GM12878 (cell line): ENCODE results near the gene HOXD1. TPM values are rescaled to one million over a fixed set of nuclear protein-coding genes. Genes with fewer than 3 reads are reported as not detected.

Experiments used
- ATAC-seq: fragments of 200-7000 bp; cut with Tn5 transposase; 3 replicates; pipeline ENCODE4 v1.9.1; 2020; ENCODE audit warnings: mild to moderate bottlenecking, moderate library complexity
- BruUV-seq: library from RNA; stranded (reverse); fragments of 400-500 nt; replicated peaks from 2 replicates; lab custom pipeline; 2021; lab: Mats Ljungman, UMichigan
- CTCF ChIA-PET: fragments of 300-600 bp; sonication (Branson Sonifier 250); formaldehyde crosslinking; extraction: SDS; loops from one replicate; lab custom pipeline; 2021; ENCODE audit warnings: inconsistent platforms; lab: Yijun Ruan, JAX
- POLR2A ChIA-PET: fragments of 350-600 bp; formaldehyde crosslinking; extraction: SDS; loops from one replicate; lab custom pipeline; 2021; ENCODE audit warnings: inconsistent platforms; lab: Charles Lee
- RAD21 ChIA-PET: fragments of 300-600 bp; sonication (Branson Sonifier 250); formaldehyde crosslinking; loops from one replicate; lab custom pipeline; 2023; ENCODE audit warnings: antibody characterized with exemption; ENCODE audit not compliant: unreplicated experiment; lab: Charles Lee
- SMC1A ChIA-PET: fragments of 300-600 bp; sonication (Branson Sonifier 250); formaldehyde crosslinking; loops from one replicate; lab custom pipeline; 2023; ENCODE audit not compliant: unreplicated experiment, uncharacterized antibody; lab: Charles Lee
- DNase-seq: peaks from one replicate; pipeline ENCODE4 v3.0.0-alpha.2; 2011; ENCODE audit warnings: low read depth, low spot score
- FAIRE-seq: peaks from 3 replicates; lab custom pipeline; 2011; peaks lifted over from hg19 to GRCh38; lab: Jason Lieb, UNC
- H2AFZ ChIP-seq: 2 replicates; pipeline ENCODE4 v1.6.0; 2011; ENCODE audit warnings: low read depth, low read length, control low read depth; ENCODE audit not compliant: control insufficient read depth
- H3K27ac ChIP-seq: 2 replicates; pipeline ENCODE4 v1.5.1; 2011; ENCODE audit warnings: control low read depth; ENCODE audit not compliant: control insufficient read depth, insufficient read depth
- H3K27me3 ChIP-seq, 2 experiments: replicated peaks in 1 of 2; 2 replicates each; pipeline versions ENCODE4 v1.6.0 to v1.6.1; 2011; ENCODE audit warnings: low read length in 1 of 2; ENCODE audit not compliant: control insufficient read depth in 2 of 2, insufficient read depth in 2 of 2
- H3K36me3 ChIP-seq, 2 experiments: 2 replicates each; pipeline ENCODE4 v1.5.1; 2011; ENCODE audit warnings: low read length in 1 of 2; ENCODE audit not compliant: control insufficient read depth in 2 of 2, insufficient read depth in 2 of 2
- H3K4me1 ChIP-seq: 2 replicates; pipeline ENCODE4 v1.6.1; 2011; ENCODE audit warnings: mild to moderate bottlenecking, low read length, moderate library complexity, mixed read lengths; ENCODE audit not compliant: control insufficient read depth, insufficient read depth
- H3K4me2 ChIP-seq: 2 replicates; pipeline ENCODE4 v1.6.0; 2011; ENCODE audit warnings: control low read depth; ENCODE audit not compliant: control insufficient read depth, insufficient read depth
- H3K4me3 ChIP-seq: fragments of 200-600 bp; sonication (generic); 2 replicates; pipeline ENCODE4 v1.5.1; 2016
- H3K79me2 ChIP-seq: 2 replicates; pipeline ENCODE4 v1.6.0; 2011; ENCODE audit warnings: low read length; ENCODE audit not compliant: control insufficient read depth, insufficient read depth
- H3K9ac ChIP-seq: 2 replicates; pipeline ENCODE4 v1.8.0; 2011; ENCODE audit warnings: low read length, control low read depth, mixed read lengths; ENCODE audit not compliant: control insufficient read depth, insufficient read depth
- H3K9me3 ChIP-seq: replicated peaks from 3 replicates; pipeline ENCODE4 v1.5.1; 2011; ENCODE audit warnings: mild to moderate bottlenecking, low read length; ENCODE audit not compliant: control insufficient read depth, insufficient read depth
- H4K20me1 ChIP-seq: 2 replicates; pipeline ENCODE4 v1.6.0; 2011; ENCODE audit not compliant: control insufficient read depth, insufficient read depth
- GABPA ChIP-seq: IDR thresholded peaks from 2 replicates; pipeline ENCODE4 v1.6.1; 2014; ENCODE audit warnings: antibody characterized with exemption, low read depth, mild to moderate bottlenecking, inconsistent platforms
- HDAC6 ChIP-seq: fragments of 200-600 bp; sonication (generic); IDR thresholded peaks from one replicate; pipeline ENCODE4 v1.8.0; 2017; ENCODE audit warnings: antibody characterized with exemption; ENCODE audit not compliant: unreplicated experiment
- IRF4 ChIP-seq: IDR thresholded peaks from 2 replicates; pipeline ENCODE4 v1.6.1; 2011; ENCODE audit warnings: low read depth, low read length
- KLF5 ChIP-seq: fragments of 450-650 bp; IDR thresholded peaks from 2 replicates; pipeline ENCODE4 v1.6.1; 2014; ENCODE audit warnings: mild to moderate bottlenecking; ENCODE audit not compliant: partially characterized antibody
- MTA2 ChIP-seq: fragments of 450-650 bp; IDR thresholded peaks from 2 replicates; pipeline ENCODE4 v1.6.1; 2016; ENCODE audit warnings: low read depth, mild to moderate bottlenecking, moderate library complexity
- MXI1 ChIP-seq: fragments of 150-350 bp; IDR thresholded peaks from 2 replicates; pipeline ENCODE4 v1.6.1; 2011; ENCODE audit warnings: low read depth, mild to moderate bottlenecking, inconsistent platforms, low read length, improper control_type of control experiment
- NFIC ChIP-seq: IDR thresholded peaks from 2 replicates; pipeline ENCODE4 v1.6.1; 2012; ENCODE audit warnings: low read depth, mild to moderate bottlenecking, inconsistent platforms, low read length, moderate library complexity
- NFXL1 ChIP-seq: fragments of 450-650 bp; IDR thresholded peaks from 2 replicates; pipeline ENCODE4 v1.6.1; 2017; ENCODE audit warnings: antibody characterized with exemption, mild to moderate bottlenecking, borderline replicate concordance
- SMARCA5 ChIP-seq: fragments of 450-650 bp; IDR thresholded peaks from 2 replicates; pipeline ENCODE4 v1.6.1; 2017; ENCODE audit warnings: mild to moderate bottlenecking
- ZNF622 ChIP-seq: fragments of 450-650 bp; IDR thresholded peaks from 2 replicates; pipeline ENCODE4 v1.6.1; 2017; ENCODE audit warnings: mild to moderate bottlenecking, inconsistent platforms
- WGBS: methylation state at CpG from one replicate; pipeline ENCODE4 v1.1.6; 2016; ENCODE audit warnings: low lambda C conversion rate; ENCODE audit not compliant: insufficient replicate concordance, insufficient coverage; ENCODE audit errors: missing lambda C conversion rate; 5-methylcytosine and 5-hydroxymethylcytosine counted together
- in situ Hi-C: fragments of 300-500 bp; cut with MboI; formaldehyde crosslinking; loops from 9 replicates; pipeline ENCODE4 v1.14.3; 2018; ENCODE audit warnings: mixed read lengths
- intact Hi-C: fragments of 100-400 bp; cut with micrococcal nuclease; formaldehyde crosslinking; loops from one replicate; pipeline ENCODE4 v1.14.2; 2022; ENCODE audit not compliant: unreplicated experiment
- polyA plus RNA-seq, 11 experiments: library from polyadenylated mRNA; depleted of rRNA in 4 of 11; unstranded in 6 of 11; stranded (reverse) in 5 of 11; fragments of >200 nt; fragmentation: Nextera tagmentation in 4 of 11; fragmentation: Illumina TruSeq in 1 of 11; extraction: Ambion mirVana in 4 of 11; extraction: Trizol in 1 of 11; gene quantifications; 1 replicate in 1 of 11; 2 replicates in 10 of 11; pipeline versions ENCODE4 v1.2.1 to v1.2.3, GENCODE V29; 2011 to 2016; ENCODE audit warnings: inconsistent platforms in 2 of 11, missing spikeins in 2 of 11, low read depth in 1 of 11
- total RNA-seq, 4 experiments: library from RNA; depleted of rRNA in 3 of 4; stranded (reverse); fragments of >200 nt in 3 of 4; fragmentation: Illumina TruSeq in 1 of 4; extraction: Trizol in 1 of 4; gene quantifications; 2 replicates each; pipeline versions ENCODE4 v1.2.1 to v1.2.3, GENCODE V29; 2013 to 2021
- TF ChIP-seq, protein P1 (sequence below): IDR thresholded peaks from 2 replicates; pipeline ENCODE4 v1.6.1; 2012; ENCODE audit warnings: mild to moderate bottlenecking, low read depth, low read length
- TF ChIP-seq, protein P2 (sequence below): fragments of 450-650 bp; formaldehyde crosslinking; IDR thresholded peaks from 2 replicates; pipeline ENCODE4 v1.5.0; 2022; ENCODE audit warnings: mild to moderate bottlenecking, missing genetic modification characterization

HOXD1 gene
- total and polyA plus RNA-seq, 10 of the 15 experiments (the other 5 are each of a cell fraction or from before 2014, with no cell fraction given), result not detected

DNA sequence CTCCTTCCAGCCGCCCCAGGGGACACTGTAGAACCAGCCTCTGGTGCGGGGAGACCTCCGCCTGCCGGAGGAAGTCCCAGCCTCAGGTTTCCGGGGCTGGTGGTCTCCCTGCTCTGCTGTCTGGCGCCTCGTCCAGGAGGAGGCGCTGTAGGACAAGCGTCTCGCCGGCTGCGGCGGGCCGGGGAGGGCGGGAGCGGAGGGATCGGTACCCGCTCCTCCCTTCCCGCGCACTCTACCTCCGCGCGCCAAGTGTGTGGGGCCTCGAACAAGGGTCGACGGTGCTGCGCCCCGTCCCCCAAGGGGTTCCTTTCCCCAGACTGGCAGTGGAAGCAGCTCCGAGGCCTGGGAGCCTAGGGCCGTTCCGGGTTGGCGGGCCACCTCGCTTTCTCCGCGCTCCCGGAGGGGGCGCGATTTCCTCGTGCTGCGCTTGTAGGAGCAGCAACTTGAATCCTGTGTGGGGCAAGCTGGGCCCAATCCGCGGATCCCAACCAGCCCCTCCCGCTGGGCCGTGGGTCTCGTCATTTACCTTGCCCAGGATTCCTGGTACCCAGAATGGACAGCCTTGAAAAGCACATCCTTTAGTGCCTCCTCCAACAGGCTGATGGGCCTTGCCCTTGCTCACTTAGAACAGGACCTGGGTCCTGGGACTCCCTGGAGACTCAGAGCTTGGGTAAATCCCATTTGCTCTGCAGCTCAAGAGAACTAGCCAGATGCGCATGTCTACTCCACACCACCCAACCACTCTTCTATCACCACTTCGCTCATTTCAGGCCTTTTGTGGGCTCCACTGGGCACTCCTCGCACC lies 47.8 kb upstream of the HOXD1 start:
- ChIA-PET RAD21 (interaction anchor here (0.6 to 5.9 kb wide), 30 partner anchors 10 to 1008 kb away, joined by 3 to 103 read pairs (median 4); no protein-coding TSS in a partner anchor), SMC1A (interaction anchor here (0.6 to 5.3 kb wide), 28 partner anchors 10 to 1021 kb away, joined by 3 to 58 read pairs (median 3); no protein-coding TSS in a partner anchor), CTCF (interaction anchor here (0.6 to 8.6 kb wide), 46 partner anchors 9 to 1414 kb away, joined by 3 to 157 read pairs (median 4); no protein-coding TSS in a partner anchor), POLR2A (interaction anchor here (0.6 kb wide), 1 partner anchor 511 kb away, joined by 4 read pairs; no protein-coding TSS in a partner anchor)
- ATAC-seq, result peak; percentile 99
- H3K27ac ChIP-seq, result no peak overlapping the region
- peak; percentile 75 for FAIRE-seq
- no peaks in the 10 kb centered on the region for H4K20me1 ChIP-seq
- WGBS, result 21% methylated on average over 41 of the region's 48 CpGs
- DNase-seq, result peak; percentile 24
- H3K36me3 ChIP-seq, result no peaks in the 10 kb centered on the region
- H3K79me2 ChIP-seq, result no peaks in the 10 kb centered on the region
- no peaks in the 10 kb centered on the region for H3K4me1 ChIP-seq
- peak overlapping the region; percentile 26; the same call in 1 of the 2 replicates for H3K9ac ChIP-seq
- peak overlapping the region; percentile 88 for H2AFZ ChIP-seq
- peak overlapping the region; percentile 37; the same call in 1 of the 2 replicates for H3K4me3 ChIP-seq
- intact Hi-C loops (loop anchor here (1.0 to 5.0 kb wide), 6 partner anchors 242 to 1007 kb away; no protein-coding TSS in a partner anchor), in situ Hi-C loops (loop anchor here (5.0 to 25.0 kb wide), 3 partner anchors 317 to 1197 kb away; no protein-coding TSS in a partner anchor)
- H3K27me3 ChIP-seq, result peaks cover 0 to 11% of the 10 kb centered on the region in 2 experiments
- H3K9me3 ChIP-seq, result no peaks in the 10 kb centered on the region; the same call in 2 of the 3 replicates
- BruUV-seq, result no TSS peak
- peak overlapping the region; percentile 73 for H3K4me2 ChIP-seq
- TF ChIP-seq MTA2 (no peak), ZNF622 (no peak), MXI1 (no peak), KLF5 (no peak), NFXL1 (no peak), HDAC6 (no peak), SMARCA5 (peak; percentile 89), NFIC (no peak), IRF4 (no peak), GABPA (no peak)
- TF ChIP-seq, protein P1, sequence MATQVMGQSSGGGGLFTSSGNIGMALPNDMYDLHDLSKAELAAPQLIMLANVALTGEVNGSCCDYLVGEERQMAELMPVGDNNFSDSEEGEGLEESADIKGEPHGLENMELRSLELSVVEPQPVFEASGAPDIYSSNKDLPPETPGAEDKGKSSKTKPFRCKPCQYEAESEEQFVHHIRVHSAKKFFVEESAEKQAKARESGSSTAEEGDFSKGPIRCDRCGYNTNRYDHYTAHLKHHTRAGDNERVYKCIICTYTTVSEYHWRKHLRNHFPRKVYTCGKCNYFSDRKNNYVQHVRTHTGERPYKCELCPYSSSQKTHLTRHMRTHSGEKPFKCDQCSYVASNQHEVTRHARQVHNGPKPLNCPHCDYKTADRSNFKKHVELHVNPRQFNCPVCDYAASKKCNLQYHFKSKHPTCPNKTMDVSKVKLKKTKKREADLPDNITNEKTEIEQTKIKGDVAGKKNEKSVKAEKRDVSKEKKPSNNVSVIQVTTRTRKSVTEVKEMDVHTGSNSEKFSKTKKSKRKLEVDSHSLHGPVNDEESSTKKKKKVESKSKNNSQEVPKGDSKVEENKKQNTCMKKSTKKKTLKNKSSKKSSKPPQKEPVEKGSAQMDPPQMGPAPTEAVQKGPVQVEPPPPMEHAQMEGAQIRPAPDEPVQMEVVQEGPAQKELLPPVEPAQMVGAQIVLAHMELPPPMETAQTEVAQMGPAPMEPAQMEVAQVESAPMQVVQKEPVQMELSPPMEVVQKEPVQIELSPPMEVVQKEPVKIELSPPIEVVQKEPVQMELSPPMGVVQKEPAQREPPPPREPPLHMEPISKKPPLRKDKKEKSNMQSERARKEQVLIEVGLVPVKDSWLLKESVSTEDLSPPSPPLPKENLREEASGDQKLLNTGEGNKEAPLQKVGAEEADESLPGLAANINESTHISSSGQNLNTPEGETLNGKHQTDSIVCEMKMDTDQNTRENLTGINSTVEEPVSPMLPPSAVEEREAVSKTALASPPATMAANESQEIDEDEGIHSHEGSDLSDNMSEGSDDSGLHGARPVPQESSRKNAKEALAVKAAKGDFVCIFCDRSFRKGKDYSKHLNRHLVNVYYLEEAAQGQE, result no peak
- TF ChIP-seq, protein P2, sequence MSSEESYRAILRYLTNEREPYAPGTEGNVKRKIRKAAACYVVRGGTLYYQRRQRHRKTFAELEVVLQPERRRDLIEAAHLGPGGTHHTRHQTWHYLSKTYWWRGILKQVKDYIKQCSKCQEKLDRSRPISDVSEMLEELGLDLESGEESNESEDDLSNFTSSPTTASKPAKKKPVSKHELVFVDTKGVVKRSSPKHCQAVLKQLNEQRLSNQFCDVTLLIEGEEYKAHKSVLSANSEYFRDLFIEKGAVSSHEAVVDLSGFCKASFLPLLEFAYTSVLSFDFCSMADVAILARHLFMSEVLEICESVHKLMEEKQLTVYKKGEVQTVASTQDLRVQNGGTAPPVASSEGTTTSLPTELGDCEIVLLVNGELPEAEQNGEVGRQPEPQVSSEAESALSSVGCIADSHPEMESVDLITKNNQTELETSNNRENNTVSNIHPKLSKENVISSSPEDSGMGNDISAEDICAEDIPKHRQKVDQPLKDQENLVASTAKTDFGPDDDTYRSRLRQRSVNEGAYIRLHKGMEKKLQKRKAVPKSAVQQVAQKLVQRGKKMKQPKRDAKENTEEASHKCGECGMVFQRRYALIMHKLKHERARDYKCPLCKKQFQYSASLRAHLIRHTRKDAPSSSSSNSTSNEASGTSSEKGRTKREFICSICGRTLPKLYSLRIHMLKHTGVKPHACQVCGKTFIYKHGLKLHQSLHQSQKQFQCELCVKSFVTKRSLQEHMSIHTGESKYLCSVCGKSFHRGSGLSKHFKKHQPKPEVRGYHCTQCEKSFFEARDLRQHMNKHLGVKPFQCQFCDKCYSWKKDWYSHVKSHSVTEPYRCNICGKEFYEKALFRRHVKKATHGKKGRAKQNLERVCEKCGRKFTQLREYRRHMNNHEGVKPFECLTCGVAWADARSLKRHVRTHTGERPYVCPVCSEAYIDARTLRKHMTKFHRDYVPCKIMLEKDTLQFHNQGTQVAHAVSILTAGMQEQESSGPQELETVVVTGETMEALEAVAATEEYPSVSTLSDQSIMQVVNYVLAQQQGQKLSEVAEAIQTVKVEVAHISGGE, result no peak
